HepG2 (cell line): Measurements from ENCODE around the gene ST3GAL2. TPM values are rescaled to one million over a fixed set of nuclear protein-coding genes. Genes with fewer than 3 reads are reported as not detected.

Experiments used
- CCAR2 ChIP-seq: fragments of 200-400 bp; formaldehyde crosslinking; optimal IDR thresholded peaks from 2 replicates; pipeline ENCODE3; 2018; ENCODE audit warnings: low read depth, mild to moderate bottlenecking, low read length, moderate library complexity
- GMEB1 ChIP-seq: sonication (generic); formaldehyde crosslinking; IDR thresholded peaks from 2 replicates; pipeline ENCODE4 v1.5.1; 2020; ENCODE audit warnings: missing genetic modification reagents, mild to moderate bottlenecking, borderline replicate concordance
- MAFG ChIP-seq: sonication (generic); formaldehyde crosslinking; IDR thresholded peaks from 2 replicates; pipeline ENCODE4 v1.5.1; 2020; ENCODE audit warnings: mild to moderate bottlenecking, missing genetic modification reagents
- NR2F6 ChIP-seq, 2 experiments: IDR thresholded peaks; 2 replicates each; pipeline ENCODE4 v1.6.1; 2016; ENCODE audit warnings: antibody characterized with exemption in 1 of 2, mild to moderate bottlenecking in 1 of 2
- RFXAP ChIP-seq: sonication (generic); formaldehyde crosslinking; IDR thresholded peaks from 2 replicates; pipeline ENCODE4 v1.4.0; 2020; ENCODE audit warnings: missing genetic modification reagents, borderline replicate concordance
- TFE3 ChIP-seq: IDR thresholded peaks from 2 replicates; pipeline ENCODE4 v1.6.1; 2016
- ZBTB39 ChIP-seq: sonication (generic); formaldehyde crosslinking; IDR thresholded peaks from 2 replicates; pipeline ENCODE4 v1.5.0; 2020; ENCODE audit warnings: missing genetic modification reagents
- ZBTB49 ChIP-seq: sonication (generic); formaldehyde crosslinking; IDR thresholded peaks from 2 replicates; pipeline ENCODE4 v1.4.0; 2020; ENCODE audit warnings: missing genetic modification reagents, borderline replicate concordance
- ZNF17 ChIP-seq: sonication (generic); formaldehyde crosslinking; IDR thresholded peaks from 2 replicates; pipeline ENCODE4 v1.5.0; 2020; ENCODE audit warnings: mild to moderate bottlenecking, missing genetic modification reagents
- ZNF292 ChIP-seq: sonication (generic); formaldehyde crosslinking; IDR thresholded peaks from 2 replicates; pipeline ENCODE4 v1.8.1; 2022; ENCODE audit warnings: mild to moderate bottlenecking, low read depth, missing genetic modification reagents, borderline replicate concordance
- ZNF556 ChIP-seq: sonication (generic); formaldehyde crosslinking; IDR thresholded peaks from 2 replicates; pipeline ENCODE4 v1.4.0; 2020; ENCODE audit warnings: mild to moderate bottlenecking, missing genetic modification reagents, borderline replicate concordance
- ZNF576 ChIP-seq: sonication (generic); formaldehyde crosslinking; IDR thresholded peaks from 2 replicates; pipeline ENCODE4 v1.4.0; 2020; ENCODE audit warnings: mild to moderate bottlenecking, missing genetic modification reagents
- ZNF781 ChIP-seq: sonication (generic); formaldehyde crosslinking; IDR thresholded peaks from 2 replicates; pipeline ENCODE4 v1.5.1; 2020; ENCODE audit warnings: borderline replicate concordance, mild to moderate bottlenecking, missing genetic modification reagents; ENCODE audit errors: not compliant biosample characterization
- ZNF839 ChIP-seq: sonication (generic); formaldehyde crosslinking; IDR thresholded peaks from 2 replicates; pipeline ENCODE4 v1.4.0; 2020; ENCODE audit warnings: missing genetic modification reagents, mild to moderate bottlenecking, borderline replicate concordance
- polyA plus RNA-seq, 8 experiments: library from polyadenylated mRNA; depleted of rRNA in 3 of 8; stranded (reverse) in 7 of 8; unstranded in 1 of 8; fragments of >200 nt; fragmentation: Illumina TruSeq in 4 of 8; extraction: Trizol in 4 of 8; gene quantifications; 2 replicates each; pipeline versions ENCODE4 v1.2.1 to v1.2.3, GENCODE V29; 2011 to 2016; ENCODE audit warnings: low read depth in 4 of 8, missing spikeins in 1 of 8, mixed read lengths in 1 of 8; ENCODE audit not compliant: insufficient read depth in 1 of 8
- total RNA-seq, 5 experiments: library from RNA; depleted of rRNA; stranded (reverse); fragments of >200 nt; fragmentation: Illumina TruSeq; extraction: Trizol; gene quantifications; 2 replicates each; pipeline ENCODE4 v1.2.3, GENCODE V29; 2016; ENCODE audit warnings: low read depth in 1 of 5
- TF ChIP-seq, protein P1 (sequence below): sonication (generic); formaldehyde crosslinking; IDR thresholded peaks from 2 replicates; pipeline ENCODE4 v1.4.0; 2020; ENCODE audit warnings: mild to moderate bottlenecking, missing genetic modification reagents
- TF ChIP-seq, protein P2 (sequence below): sonication (generic); formaldehyde crosslinking; IDR thresholded peaks from 2 replicates; pipeline ENCODE4 v1.8.1; 2023; ENCODE audit warnings: mild to moderate bottlenecking, missing genetic modification reagents, borderline replicate concordance

ST3GAL2 gene
- total and polyA plus RNA-seq, 2 of the 13 experiments (the other 11 are each of a cell fraction or from before 2014, with no cell fraction given) = 16.3 to 24.9 TPM

- TF ChIP-seq ZNF781 = no peak
- TF ChIP-seq, protein P1, sequence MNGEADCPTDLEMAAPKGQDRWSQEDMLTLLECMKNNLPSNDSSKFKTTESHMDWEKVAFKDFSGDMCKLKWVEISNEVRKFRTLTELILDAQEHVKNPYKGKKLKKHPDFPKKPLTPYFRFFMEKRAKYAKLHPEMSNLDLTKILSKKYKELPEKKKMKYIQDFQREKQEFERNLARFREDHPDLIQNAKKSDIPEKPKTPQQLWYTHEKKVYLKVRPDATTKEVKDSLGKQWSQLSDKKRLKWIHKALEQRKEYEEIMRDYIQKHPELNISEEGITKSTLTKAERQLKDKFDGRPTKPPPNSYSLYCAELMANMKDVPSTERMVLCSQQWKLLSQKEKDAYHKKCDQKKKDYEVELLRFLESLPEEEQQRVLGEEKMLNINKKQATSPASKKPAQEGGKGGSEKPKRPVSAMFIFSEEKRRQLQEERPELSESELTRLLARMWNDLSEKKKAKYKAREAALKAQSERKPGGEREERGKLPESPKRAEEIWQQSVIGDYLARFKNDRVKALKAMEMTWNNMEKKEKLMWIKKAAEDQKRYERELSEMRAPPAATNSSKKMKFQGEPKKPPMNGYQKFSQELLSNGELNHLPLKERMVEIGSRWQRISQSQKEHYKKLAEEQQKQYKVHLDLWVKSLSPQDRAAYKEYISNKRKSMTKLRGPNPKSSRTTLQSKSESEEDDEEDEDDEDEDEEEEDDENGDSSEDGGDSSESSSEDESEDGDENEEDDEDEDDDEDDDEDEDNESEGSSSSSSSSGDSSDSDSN (CRISPR knock-in tag) = peak; percentile 94
- peak; percentile 87; the same call in 1 of the 2 replicates for TF ChIP-seq RFXAP
- no peak; the same call in 1 of the 2 replicates for TF ChIP-seq ZNF556
- TF ChIP-seq, protein P2, sequence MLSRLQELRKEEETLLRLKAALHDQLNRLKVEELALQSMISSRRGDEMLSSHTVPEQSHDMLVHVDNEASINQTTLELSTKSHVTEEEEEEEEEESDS (CRISPR knock-in tag) = 0 out of 2 replicates have a peak, but pooled peaks have one; percentile 27
- no peak for TF ChIP-seq MAFG (CRISPR knock-in tag)
- TF ChIP-seq ZNF292 (CRISPR knock-in tag) = no peak
- TF ChIP-seq CCAR2 = no peak
- peak; percentile 98 for TF ChIP-seq GMEB1 (CRISPR knock-in tag)
- peak; percentile 52; the same call in 1 of the 2 replicates for TF ChIP-seq ZBTB49 (CRISPR knock-in tag)
- TF ChIP-seq ZNF17 (CRISPR knock-in tag) = no peak
- no peak; the same call in 1 of the 2 replicates for TF ChIP-seq NR2F6 (IDR thresholded peaks at IDR 0.05)
- TF ChIP-seq NR2F6 (CRISPR knock-in tag; IDR thresholded peaks at IDR 0.05) = no peak
- TF ChIP-seq TFE3 = peak; percentile 6; the same call in 1 of the 2 replicates
- TF ChIP-seq ZNF839 (CRISPR knock-in tag) = peak; percentile 50; the same call in 1 of the 2 replicates
- peak; percentile 79; the same call in 1 of the 2 replicates for TF ChIP-seq ZNF576 (CRISPR knock-in tag)
- TF ChIP-seq ZBTB39 (CRISPR knock-in tag) = 0 out of 2 replicates have a peak, but pooled peaks have one; percentile 45
Measured at GRCh38 chr16:70454222-70455034, 15.5 kb upstream of the ST3GAL2 start, which contains the start of gene FCSK (continued).
